Measurements from ENCODE around the gene UMPS.
"Not testable (repeated sequence)": the region's sequence is repeated elsewhere in the genome, so short reads cannot be mapped to it uniquely, and the experiment has no call there.

The UMPS gene

DNA sequence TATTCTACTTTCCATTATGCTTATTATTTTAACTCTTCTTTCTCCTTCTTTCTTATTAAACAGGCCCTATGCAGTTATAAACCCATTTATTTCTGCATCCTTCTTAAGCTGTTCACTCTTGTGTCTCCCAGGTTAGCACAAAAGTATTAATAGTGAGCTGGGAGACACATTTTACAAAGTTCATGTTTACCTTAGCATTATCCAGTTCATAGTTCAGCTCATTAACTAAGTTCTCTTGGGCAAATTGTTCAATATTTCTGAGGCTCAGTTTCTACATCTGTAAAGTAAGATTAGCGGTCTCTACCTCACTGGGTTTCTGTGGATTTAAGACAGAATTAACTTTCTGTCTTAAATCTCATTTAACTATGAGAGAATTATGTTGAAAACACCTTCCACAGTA lies 31.2 kb upstream of the UMPS start:
- TF ChIP-seq ZNF274 (IDR thresholded peaks at IDR 0.05; ENCODE audit: low read depth, low read length) = no peak

GRCh38 chr3:124699686-124700396 lies 30.4 kb upstream of the UMPS start:
- no peak for TF ChIP-seq ZNF274 (IDR thresholded peaks at IDR 0.05; ENCODE audit: low read depth, low read length)

More for the DNA sequence above, 31.2 kb upstream of the UMPS start:
- no peak overlapping the region for H3K4me3 ChIP-seq (ENCODE audit: low read length)

DNA sequence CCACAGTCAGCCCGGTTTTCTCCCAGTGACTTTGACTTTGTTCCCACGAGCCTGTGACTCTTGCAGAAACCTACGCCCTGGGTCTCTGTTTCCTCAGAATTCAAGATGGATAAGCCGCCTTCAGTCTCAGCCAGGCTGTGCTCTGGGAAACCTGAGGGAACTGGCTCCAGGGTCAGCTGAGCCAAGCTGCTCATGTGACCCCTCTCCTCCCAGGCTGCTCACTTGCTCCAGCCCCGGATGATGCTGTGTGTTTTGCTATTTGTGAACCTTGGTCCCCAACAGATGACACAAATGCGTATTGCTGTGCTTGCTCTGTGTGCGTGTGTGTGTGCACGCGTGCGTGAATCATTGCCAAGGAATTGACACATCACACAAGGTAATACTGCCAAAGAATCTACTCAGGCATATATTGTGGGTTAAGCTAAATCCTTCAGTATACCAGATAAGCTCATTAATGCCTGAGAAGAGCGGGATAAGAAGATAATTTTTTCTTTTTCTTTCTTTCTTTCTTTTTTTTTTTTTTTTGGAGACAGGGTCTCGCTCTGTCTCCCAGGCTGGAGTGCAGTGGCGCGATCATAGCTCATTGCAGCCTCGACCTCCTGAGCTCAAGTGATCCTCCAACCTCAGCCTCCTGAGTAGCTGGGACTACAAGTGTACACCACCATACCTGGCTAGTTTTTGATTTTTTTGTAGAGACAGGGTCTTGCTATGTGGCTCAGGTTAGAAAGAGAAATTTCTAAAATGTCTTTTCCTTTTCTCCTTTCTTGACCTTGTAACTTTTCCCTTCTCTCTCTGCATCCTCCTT lies 29.2 kb upstream of the UMPS start:
- no peak overlapping the region for H3K4me3 ChIP-seq (ENCODE audit: low read length)
- TF ChIP-seq ZNF274 (IDR thresholded peaks at IDR 0.05; ENCODE audit: low read depth, low read length) = no peak

More at GRCh38 chr3:124699686-124700396, 30.4 kb upstream of the UMPS start:
- no peak overlapping the region for H3K4me3 ChIP-seq (ENCODE audit: low read length)

DNA sequence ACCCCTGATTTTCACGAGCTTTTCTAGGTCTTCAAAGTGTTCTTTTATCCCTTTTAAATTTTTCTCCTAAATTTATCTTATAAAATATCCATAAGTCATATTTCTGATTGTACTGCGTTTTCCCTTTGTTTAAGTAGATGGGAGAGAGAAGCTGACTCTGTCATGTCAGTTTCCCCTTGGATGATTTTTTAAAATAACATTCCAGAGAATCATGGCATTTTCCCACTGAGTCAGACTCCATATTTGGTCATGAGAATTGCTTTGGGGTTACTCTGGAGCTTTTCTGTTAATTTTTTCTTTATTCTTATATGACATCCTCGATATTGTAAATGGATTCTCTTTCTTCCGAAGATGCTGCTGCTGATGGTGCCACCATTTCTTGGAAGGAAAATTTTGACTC lies 28.6 kb upstream of the UMPS start:
- no peak for TF ChIP-seq ZNF274 (IDR thresholded peaks at IDR 0.05; ENCODE audit: low read depth, low read length)

GRCh38 chr3:124702950-124703349 lies 27.3 kb upstream of the UMPS start:
- no peak for TF ChIP-seq ZNF274 (IDR thresholded peaks at IDR 0.05; ENCODE audit: low read depth, low read length)
- H3K4me3 ChIP-seq (ENCODE audit: low read length) = no peak overlapping the region

More for the DNA sequence above, 28.6 kb upstream of the UMPS start:
- no peak overlapping the region for H3K4me3 ChIP-seq (ENCODE audit: low read length)

DNA sequence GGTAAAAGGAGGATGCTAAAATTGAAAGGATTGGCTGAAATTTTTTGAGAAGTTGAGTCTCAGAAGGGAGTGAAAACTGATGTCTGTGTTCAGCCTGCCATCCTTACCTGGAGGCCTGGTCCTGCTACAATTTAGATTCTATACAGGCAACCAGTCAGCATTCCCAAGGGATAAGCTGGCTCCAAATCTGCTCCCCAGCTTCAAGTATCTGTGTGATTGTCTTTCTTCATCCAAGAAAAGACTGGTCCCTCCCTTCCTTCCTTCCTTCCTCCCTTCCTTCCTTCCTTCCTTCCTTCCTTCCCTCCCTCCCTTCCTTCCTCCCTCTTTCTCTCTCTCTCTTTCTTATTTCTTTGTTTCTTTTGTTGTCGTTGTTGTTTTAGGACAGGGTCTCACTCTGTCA lies 24.7 kb upstream of the UMPS start:
- TF ChIP-seq ZNF274 (IDR thresholded peaks at IDR 0.05; ENCODE audit: low read depth, low read length) = no peak
- H3K4me3 ChIP-seq (ENCODE audit: low read length) = no peak overlapping the region

DNA sequence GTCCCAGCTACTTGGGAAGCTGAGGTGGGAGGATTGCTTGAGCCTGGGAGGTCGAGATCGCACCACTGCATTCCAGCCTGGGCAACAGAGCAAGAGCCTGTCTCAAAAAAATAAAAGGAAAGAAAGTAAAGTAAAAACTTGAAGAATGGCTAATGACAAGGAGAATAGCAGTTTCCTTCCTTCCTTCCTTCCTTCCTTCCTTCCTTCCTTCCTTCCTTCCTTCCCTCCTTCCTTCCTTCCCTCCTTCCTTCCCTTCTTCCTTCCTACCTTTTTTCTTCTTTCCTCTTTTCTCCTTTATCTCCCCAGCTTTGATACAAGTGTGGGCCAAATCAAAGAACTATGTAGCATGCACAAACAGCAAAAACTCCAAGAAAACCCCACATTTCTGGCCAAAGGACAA lies 23.0 kb upstream of the UMPS start:
- H3K4me3 ChIP-seq (ENCODE audit: low read length) = not testable (repeated sequence)

DNA sequence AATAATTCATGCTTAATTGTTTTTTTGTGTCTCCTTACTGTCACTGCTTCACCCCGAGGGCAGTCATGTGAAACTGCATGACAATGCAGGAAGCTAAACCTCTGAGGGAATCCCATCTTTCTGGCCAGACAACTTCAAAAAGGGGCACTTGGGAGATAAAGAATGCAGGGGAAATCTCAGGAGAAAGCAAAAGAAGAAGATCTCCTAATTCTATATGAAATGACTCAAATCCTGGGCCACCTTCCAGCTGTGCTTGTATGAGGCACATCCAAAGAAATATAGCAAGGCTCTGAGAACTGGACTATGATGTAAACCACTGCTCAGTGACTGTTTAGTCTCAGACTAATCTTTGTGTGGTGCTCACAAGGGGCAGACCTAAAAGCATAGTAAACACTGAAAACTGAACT lies 22.6 kb upstream of the UMPS start:
- no peak overlapping the region for H3K4me3 ChIP-seq (ENCODE audit: low read length)
- TF ChIP-seq ZNF274 (IDR thresholded peaks at IDR 0.05; ENCODE audit: low read depth, low read length) = no peak

DNA sequence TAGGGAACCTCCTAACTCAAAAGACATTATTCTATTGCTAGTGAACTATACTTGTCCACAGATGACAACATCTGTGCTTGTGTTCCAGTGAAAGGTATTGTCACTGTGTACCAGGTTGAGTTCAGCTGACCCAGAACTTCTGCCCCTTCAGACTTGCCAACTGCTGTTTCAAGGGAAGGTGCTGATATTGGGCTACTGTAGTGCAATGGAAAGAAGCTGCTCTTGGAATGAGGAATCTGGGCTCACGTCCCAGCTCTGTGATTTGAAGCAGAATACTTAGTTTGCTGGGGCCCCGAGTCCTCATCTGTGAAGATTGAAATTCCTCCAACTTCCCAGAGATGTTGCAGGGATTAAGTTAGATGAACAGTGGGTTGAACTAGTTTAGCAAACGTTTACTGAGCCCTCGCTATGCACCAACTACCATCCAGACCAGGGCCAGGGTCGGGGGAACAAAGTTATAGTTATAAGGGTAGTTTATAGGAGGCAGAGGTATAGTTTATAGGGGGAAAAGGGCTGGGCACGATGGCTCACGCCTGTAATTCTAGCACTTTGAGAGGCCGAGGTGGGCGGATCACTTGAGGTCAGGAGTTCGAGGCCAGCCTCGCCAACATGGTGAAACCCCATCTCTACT lies 15.9 kb upstream of the UMPS start:
- no peak for TF ChIP-seq ZNF274 (IDR thresholded peaks at IDR 0.05; ENCODE audit: low read depth, low read length)
- H3K4me3 ChIP-seq (ENCODE audit: low read length) = no peak overlapping the region

DNA sequence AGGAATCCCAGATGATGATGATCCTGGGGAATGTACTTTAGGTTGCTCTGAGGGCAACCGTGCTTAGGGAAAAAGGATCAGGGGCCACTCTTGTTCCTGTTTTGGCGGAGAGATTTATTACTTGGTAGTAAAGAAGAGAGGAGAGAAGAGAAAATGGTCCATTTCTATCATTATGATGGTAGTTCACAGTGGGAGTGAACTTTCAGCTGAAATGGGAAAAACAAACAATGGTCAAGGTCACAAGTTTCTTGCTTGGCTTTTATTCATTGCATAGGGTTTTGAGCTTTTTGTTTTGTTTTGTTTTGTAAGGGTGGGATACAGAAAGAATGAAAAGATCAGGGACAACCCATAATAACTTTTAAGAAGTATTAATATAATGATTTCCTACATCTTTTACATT lies 7.7 kb upstream of the UMPS start:
- H3K4me3 ChIP-seq (ENCODE audit: low read length) = no peak overlapping the region
- no peak for TF ChIP-seq ZNF274 (IDR thresholded peaks at IDR 0.05; ENCODE audit: low read depth, low read length)

- TF ChIP-seq ZNF274 (IDR thresholded peaks at IDR 0.05; ENCODE audit: low read depth, low read length) = no peak
- peak overlapping the region; percentile 94 for H3K4me3 ChIP-seq (ENCODE audit: low read length)
These were observed 667 bp downstream of the UMPS start for GRCh38 chr3:124730941-124731297.

DNA sequence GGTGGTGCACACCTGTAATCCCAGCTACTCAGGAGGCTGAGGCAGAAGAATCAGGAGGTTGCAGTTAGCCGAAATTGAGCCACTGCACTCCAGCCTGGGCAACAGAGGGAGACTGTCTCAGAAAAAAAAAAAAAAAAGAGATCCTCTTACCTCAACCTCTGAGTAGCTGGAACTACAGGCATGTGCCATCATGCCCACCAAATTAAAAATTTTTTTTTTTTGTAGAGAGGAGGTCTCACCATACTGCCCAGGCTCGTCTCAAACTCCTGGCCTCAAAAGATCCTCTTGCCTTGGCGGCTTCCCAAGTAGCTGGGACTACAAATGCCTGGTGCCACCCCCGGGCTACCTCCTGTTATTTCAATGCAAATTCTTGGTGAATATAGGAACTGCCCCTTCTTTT lies 1.5 kb downstream of the UMPS start:
- no peak for TF ChIP-seq ZNF274 (IDR thresholded peaks at IDR 0.05; ENCODE audit: low read depth, low read length)
- peak overlapping the region; percentile 94; the same call in 1 of the 2 replicates for H3K4me3 ChIP-seq (ENCODE audit: low read length)

GRCh38 chr3:124741027-124741426 lies 10.8 kb downstream of the UMPS start:
- H3K4me3 ChIP-seq (ENCODE audit: low read length) = no peak overlapping the region
- TF ChIP-seq ZNF274 (IDR thresholded peaks at IDR 0.05; ENCODE audit: low read depth, low read length) = no peak

DNA sequence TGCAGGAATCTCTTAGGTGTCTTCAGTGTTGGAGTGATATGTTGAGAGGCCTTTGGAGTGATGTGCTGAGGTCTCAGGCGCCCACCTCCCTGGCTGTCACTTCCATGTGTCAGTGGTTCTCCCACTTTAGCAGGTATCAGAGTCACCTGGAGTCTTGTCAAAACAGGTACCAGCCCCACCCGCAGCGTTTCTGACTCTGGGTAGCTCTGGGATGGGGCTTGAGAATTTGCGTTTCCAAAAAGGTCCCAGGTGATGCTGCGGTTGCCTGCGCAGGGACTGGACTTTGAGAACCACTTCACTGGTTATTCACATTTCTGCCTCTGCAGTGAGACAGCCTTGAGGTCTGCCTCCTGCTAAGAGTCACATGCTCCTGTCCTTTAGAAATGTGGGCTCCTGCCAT lies 15.5 kb downstream of the UMPS start:
- no peak for TF ChIP-seq ZNF274 (IDR thresholded peaks at IDR 0.05; ENCODE audit: low read depth, low read length)

More for the DNA sequence above, 15.5 kb downstream of the UMPS start:
- H3K4me3 ChIP-seq (ENCODE audit: low read length) = no peak overlapping the region

All from GM08714 (cell line).